ENCODE results near the gene PTPRK. TPM values are rescaled to one million over a fixed set of nuclear protein-coding genes. Genes with fewer than 3 reads are reported as not detected.
"Not testable (repeated sequence)": the region's sequence is repeated elsewhere in the genome, so short reads cannot be mapped to it uniquely, and the experiment has no call there.

PTPRK gene
- total RNA-seq, 1 donor from 2014 or later, result 1.9 TPM

DNA sequence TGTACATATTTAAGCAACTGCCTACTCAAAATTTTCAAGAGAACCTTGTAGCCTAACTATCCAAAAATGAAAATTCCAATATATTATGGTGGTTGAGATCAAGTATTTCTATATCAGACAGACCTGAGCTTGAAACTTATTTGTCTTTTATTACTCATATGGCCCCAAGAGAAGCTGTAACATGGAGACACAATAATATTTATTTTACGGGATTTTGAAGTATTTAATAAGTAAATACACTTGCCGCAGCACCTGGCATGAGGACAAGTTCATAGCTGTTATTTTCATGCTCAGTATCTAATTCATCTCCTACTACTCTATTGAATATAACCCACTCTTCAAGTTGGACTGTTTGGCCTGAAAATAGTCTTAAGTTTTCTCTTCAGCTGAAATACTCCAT is 28.0 kb downstream of the PTPRK start:
- intact Hi-C loops (cut with micrococcal nuclease), result no loop called here

DNA sequence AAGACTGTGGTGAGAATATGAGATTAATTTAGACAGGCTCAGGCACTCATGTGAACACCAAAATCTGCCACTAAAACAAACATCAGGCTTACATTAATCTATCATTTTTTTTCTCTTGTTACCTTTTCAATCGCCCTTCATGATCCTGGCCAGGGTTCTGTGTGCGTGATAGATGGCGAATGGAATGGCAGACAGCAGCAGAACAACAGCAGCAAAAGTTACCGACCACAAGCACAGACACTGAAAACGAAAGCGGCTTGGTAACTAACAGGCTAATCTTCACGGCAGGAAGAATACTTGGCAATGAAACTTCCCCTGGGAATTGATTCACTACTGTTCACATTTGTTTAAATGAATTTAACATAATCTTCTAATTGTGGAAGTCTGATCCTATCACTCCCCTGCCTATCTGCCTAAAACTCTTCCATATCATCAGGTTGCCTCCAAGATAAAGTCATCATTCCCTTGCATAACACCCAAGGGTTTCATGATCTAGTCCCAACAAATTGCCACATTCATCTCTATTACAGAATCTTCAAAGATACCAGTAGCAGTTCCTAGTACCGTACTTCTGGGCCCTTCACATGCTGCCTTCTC is 28.7 kb downstream of the PTPRK start:
- intact Hi-C loops (cut with micrococcal nuclease), result no loop called here

DNA sequence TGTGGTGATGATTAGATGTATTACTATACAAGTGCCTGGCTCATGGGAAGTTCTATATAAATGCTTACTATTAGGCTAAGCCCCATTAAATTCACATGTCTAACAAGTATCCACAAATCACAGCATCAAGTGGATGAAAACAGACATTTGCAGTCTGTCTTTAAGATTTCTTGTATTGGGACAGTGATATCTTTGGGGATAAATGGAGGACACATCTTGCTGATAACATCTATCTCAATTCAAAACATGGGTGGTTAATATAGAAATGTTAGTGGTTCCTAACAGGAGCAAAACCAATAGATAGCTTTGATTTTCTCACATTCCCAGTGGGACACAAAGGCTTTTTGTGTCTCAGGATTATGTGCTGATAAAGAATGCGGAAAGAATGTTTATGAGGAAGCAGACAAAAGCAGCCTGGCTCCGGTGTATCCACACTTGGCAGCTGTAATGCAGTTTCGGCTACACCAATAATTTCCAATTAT is 29.3 kb downstream of the PTPRK start:
- intact Hi-C loops (cut with micrococcal nuclease), result no loop called here

DNA sequence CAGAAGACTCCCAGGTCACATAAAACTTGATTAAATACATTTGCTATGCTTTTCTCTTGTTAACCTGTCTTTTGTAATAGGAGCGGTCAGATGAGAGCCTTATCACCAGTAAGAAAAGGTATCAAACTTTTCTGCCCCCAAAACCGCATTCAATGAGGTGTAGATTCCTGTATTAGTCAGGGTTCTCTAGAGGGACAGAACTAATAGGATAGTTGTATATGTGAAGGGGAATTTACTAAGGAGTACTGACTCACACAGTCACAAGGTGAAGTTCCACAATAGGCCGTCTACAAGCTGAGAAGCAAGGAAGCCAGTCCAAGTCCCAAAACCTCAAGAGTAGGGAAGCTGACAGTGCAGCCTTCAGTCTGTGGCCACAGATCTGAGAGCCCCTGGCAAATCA is 32.7 kb downstream of the PTPRK start:
- intact Hi-C loops (cut with micrococcal nuclease), result no loop called here

DNA sequence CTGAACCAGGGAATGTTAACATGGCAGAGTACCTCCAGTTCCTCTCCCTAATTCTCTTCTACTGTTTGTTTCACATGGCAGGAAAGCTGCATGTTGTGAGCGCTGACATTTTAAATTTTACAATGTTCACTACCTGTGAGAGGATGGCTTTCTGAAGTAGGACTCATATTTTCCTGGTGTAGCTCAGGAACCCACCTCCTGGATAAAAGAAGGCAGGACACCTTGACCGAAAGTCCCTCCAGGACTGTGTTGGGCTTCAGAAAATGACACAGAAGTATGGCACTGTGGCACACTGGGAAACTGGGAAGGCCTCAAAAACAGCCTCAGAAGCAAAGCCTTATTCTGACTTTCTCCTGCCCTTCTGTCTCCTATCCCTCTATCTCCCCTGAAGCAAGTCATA is 33.3 kb downstream of the PTPRK start:
- intact Hi-C loops (cut with micrococcal nuclease), result no loop called here

DNA sequence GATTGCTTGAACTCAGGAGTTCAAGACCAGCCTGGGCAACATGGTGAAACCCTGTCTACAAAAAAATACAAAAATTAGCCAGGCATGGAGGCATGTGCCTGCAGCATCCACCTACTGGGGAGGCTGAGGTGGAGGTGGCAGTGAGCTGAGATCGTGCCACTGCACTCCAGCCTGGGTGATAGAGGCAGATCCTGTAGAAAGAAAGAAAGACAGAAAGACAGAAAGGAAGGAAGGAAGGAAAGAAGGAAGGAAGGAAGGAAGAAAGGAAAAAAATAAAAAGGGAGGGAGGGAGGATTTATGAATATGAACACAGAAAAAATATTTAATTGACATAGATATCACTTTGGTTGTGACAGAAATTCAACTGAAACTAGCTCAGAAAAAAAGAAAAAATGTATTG is 33.8 kb downstream of the PTPRK start:
- intact Hi-C loops (cut with micrococcal nuclease), result not testable (repeated sequence)

DNA sequence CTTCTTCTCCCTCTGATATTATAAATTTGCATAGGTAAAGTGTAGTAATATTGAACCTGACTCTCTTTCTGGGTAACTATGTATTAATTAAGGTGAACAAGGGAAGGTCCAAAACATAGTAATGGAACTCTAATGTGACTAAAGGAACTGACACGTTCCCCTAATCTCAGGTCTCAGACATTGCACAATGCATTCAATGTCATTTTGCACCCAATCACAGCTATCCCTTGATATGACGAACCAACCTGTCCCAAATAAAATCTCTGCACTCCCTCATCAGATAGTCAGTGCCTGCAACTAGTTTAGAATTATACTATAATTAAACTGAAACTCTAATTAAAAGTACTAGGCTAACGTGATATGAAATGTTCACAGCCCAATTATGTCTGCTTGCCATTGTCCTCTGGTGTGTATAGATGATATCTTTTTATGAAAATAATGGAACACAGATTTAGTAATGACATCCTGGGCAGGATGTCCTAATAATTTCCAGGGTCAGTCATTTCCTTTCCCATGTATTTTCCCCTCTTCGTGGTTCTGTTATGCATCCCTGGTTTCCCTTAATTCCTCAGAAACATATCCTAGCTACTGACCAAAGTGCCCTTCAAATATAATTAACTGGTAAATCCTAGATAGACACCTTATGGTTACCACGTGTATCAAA is 36.8 kb downstream of the PTPRK start:
- intact Hi-C loops (cut with micrococcal nuclease), result no loop called here

DNA sequence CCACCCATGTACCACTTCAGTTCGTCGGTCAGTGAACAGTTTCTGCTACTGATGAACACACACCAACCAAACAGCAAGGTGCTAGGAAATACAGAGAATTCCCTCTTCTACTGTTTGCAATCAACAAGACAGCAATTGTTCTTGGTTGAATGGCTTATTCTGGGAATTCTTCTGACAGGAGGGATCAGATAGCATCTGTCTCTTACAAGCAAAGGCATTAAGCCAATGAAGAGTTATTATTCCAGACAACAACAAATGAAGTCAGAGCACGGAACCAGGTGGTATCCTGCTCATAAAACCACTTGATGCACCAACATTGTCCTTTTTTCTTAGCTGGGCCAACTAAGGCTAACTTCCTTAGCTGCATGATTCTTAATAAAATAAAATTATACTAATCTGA is 37.8 kb downstream of the PTPRK start:
- intact Hi-C loops (cut with micrococcal nuclease), result no loop called here

DNA sequence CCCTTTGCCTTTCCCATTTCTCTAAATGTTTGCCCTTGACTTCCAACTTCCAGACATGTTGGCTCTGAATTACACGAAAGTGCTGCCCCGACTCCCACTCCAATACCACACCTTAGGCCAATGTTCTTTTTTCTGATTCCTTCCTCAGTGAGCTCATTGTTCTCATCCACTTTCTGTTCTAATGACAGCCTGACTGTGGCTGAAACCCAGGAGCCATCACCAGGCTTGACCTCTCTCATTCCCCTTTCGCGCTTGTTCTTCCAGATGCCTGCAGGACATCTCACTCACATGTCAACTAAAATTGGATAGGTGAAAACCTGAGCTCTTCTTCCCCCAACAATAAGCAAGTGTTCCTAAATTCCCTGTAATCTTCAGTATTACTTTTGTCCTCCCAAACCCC is 40.4 kb downstream of the PTPRK start:
- intact Hi-C loops (cut with micrococcal nuclease), result loop anchor here (2.0 kb wide), 1 partner anchor 41 kb away; the partner anchor contains the start of gene PTPRK

DNA sequence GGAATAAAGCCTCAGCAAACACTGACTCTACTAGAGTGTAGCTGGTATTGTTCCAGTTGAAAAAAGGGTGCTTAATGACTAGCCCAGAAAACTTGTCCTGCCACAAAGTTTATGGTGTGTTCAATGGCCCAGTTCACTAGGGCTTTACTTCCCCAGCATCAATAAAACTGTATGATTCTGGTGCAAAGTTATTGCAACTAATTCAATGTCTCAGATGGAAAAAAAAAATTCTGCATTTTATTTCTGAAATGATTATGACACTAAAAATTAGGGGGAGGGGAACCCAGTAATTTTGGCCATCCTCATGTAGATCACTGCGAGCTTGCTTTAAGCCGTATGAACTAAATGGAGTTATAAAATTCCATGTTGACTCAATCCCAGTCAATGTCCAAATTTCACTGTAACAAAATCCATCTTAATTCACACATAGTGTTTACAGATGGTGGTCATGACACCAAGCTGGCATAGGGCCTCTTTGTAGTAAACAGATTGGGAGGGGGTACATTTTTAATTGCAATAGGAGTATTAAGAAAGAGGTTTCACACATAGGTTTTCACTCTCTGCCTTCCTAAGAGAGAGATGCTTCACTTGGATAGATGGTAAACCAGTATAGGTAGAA is 41.2 kb downstream of the PTPRK start:
- intact Hi-C loops (cut with micrococcal nuclease), result loop anchor here (2.0 kb wide), 1 partner anchor 42 kb away; the partner anchor contains the start of gene PTPRK

DNA sequence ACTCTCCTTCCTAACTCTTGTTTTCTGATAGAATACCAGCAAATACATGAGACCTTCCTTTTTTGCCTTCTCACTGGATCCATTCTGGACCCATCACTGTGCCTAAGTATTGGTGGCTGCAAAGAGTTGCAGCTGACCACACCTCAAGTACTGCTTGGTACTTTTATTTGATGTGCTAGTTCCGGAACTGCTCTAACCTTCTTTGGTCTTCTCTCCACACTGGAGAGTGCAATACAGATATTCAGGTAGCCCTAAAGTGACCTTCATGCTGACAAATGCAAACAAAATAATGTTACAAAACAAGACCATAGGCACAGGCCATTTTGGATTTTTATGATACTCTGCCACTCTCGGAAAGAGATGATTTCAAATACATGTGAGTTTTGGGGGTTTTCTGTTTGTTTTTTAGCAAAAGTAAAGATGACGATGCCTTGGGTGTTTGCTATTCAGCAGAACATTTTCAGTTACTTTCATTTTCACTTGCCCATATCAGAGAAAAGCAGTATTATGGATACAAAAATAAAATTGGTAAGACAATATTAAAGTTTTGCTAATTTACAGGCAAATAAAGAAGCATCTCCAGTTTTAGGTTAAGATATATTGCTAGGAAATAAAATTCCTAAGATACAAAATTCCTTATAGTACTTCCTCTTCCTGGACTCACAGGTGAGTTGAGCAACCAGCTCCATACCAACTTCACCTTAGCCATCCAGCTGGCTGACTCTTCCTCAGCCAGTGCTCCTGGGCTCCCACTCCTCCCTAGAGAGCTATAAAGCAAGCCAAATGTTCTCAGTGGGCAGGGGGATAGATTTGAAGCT is 42.0 kb downstream of the PTPRK start:
- intact Hi-C loops (cut with micrococcal nuclease), result loop anchor here (2.0 kb wide), 1 partner anchor 42 kb away; the partner anchor contains the start of gene PTPRK

DNA sequence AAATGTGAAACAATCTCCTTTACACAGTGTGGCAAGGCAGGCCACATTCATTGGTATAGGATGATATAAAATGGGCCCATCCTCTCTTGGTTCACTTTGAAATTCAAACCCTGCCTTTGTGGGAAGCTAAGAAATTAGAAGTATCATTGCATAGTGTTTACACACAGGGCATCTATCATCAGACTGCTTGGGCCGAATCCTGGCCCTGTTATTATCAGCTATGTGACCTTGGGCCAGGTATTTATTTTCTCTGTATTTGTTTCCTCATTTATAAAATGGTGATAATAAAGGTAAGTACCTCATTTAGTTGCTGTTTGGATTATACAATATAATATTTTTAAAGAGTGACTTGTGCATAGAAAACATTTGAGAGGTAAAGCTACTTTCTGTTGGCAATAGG is 45.5 kb downstream of the PTPRK start:
- intact Hi-C loops (cut with micrococcal nuclease), result no loop called here

DNA sequence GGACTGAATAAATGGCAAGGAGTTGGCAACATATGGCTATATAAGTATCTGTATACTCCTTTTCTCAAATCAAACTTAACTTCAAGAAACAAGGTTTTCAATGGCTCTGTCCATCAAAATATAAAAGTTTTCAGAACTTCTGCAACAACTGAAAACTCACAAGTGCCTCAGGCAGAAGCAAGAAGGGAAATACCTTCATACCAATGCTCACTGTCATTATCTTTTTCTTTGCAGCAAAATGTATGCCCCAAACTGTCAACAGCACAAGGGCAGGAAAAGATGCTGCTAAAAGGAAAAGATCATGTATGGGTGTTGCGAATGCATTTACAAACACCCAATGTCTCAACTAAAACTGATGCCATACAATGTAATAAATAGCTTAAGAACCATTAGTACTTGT is 45.9 kb downstream of the PTPRK start:
- intact Hi-C loops (cut with micrococcal nuclease), result no loop called here

DNA sequence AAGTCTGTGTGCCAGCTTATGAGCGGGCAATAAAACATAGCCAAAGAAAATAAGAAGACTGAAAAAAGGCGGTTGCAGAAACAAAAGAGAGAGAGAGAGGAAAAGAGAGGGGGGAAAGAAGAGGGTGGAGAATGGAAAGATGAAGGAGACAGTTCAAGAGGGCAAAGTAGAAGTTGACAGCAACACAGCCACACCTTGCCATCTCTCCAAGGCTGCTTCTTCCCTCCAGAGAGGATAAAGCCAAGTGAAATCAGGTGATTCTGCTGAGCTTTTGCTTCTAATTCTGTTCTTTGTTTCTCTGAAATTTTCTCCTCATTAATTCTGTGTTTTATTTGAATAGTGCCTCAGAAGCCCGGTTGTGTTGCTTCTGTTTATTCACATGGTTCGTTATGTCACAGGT is 48.5 kb downstream of the PTPRK start:
- intact Hi-C loops (cut with micrococcal nuclease), result no loop called here

DNA sequence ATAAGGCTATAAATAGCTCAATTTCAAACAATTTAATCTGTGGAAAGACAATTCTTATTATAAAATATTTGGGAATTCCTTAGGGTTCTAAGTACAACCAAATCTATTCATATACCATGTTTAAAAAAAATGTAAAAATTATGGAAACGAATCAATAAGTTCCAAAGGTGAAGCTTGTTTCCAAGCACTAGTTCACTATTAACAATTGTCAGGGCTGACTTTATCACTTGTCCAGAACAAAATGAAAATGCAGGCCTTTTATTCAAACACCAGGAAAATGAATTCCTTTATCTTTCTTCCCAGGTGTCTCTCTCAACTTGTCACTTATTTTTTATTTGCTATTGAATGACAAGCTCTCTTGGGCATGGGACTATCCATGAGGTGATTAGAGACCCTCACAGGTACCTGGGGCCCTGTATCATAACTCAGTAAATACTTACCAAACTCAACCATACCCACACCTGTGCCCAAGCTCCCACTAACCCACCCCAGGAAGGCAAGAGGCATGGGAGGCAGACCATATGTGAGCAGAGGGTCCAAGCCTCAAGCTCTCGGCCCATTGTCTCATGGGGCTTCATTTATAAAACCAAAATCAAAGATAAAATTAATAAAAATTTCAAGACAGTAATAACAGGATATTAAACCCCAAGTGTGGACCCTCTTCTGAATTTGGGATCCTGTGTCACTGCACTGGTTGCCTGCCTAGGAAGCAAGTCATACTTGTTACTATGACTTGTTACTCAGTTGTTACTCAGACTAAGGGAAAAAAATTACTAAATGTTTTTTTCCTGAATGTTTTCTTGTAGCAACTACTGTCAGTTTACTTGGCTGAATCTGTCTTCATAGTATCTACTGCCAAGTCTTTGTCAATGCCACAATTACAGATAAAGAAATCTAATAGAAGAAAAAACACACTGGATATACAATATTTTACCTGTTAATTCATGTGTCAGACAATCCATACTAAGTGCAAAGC is 54.7 kb downstream of the PTPRK start:
- intact Hi-C loops (cut with micrococcal nuclease), result no loop called here

DNA sequence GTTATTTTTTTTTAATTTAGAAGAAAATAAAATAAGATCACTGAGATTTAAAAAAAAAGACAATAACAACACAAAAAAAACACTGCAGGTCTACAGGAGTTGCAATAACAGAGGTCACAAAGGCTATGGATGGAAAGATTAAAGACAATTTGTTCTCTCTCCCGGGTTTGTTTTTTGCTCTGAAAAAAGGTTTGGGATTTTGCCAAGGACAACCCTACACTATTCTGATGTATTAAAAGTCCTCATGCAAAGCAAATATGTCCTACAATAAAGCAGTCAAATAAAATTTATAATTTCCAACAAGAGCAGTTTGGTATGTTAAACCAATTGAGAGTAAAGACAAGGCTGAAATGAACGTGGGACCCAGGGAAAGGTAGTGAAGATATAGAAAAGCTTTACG is 55.6 kb downstream of the PTPRK start:
- intact Hi-C loops (cut with micrococcal nuclease), result no loop called here

DNA sequence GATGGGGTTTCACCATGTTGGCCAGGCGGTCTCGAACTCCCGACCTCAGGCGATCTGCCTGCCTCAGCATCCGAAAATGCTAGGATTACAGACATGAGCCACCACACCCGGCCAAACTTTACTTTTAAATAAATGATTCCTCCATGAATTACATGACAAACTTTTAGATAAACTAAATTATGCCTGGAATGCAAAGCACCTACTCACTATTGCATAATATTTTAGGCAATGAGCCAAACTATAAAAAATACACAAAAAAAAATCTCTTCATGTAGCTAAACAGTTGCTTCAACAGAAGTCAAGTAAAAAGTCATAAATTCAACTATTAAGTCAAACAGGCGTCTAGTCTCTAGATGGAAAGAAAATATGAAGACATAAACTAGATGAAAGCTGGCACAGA is 56.5 kb downstream of the PTPRK start:
- intact Hi-C loops (cut with micrococcal nuclease), result no loop called here

DNA sequence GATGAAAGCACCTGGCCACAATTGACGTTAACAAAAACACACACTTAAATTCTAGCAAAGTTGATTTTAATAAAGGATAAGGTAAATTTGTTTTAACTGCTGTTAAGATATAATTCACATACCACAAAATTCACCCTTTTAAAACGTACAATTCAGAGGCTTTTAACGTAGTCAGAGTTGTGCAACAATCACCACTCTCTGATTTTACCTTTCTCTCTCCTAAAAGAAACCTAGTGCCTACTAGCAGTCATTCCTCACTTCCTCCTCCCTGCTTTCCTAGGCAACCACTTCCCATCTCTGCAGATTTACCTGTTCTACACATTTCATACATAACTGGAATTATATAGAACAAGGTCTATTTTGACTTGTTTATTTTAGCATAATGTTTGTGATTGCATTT is 58.9 kb downstream of the PTPRK start:
- intact Hi-C loops (cut with micrococcal nuclease), result no loop called here

DNA sequence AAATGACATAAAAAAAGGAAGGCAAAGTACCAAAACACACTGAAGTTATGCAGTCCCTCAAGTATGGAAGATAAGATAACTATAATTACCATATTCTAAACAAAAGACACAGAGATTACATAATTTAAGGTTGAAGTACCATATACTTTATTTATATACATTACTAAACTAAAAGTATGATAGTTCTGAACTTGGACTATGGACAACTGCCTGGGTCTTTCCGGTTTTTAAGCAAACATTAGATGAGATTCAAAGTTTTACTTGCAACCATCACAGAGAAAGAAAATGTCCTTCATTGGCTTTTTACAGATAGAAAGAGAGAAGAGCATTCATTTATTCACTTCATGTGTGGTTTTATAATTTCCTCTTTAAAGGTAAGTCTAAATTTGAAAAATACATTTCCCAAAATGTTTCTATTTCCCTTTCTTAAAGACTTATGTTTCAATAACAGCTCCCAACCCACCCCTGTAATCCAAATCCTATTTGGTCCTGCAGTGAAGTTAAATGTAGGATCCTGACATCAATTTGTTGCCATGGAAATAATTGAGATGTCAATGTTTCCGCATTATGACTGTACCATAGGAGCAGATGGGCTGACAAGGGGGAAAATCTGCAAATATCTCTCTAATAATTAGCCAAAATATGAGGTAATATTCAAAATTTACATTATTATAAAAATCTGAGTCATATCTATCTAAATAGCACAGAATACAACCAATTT is 63.7 kb downstream of the PTPRK start:
- intact Hi-C loops (cut with micrococcal nuclease), result no loop called here

DNA sequence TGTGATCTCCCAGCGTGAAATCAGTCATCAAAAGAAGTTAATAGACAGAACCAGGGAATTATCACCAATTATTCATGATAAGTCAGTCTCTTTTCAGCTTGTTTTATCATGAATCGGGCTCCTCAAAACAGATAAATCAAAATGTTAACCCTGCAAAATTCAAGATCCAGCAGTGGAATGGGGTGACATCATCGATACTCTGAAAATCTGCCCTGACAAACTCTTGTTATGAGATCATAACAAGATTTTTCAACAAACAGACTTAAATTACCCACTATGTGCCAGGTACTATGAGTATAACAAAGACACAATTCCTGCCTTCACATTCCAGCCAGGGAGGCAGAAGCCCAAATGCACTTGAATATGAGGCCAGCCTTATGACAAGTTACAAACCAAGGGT is 64.4 kb downstream of the PTPRK start:
- intact Hi-C loops (cut with micrococcal nuclease), result no loop called here
